Mammary epithelial cell (primary cell): ENCODE results near the gene STX8.

Source experiments
- CTCF ChIP-seq, 2 donors: IDR thresholded peaks in 1 of 2; conservative IDR thresholded peaks in 1 of 2; 2 replicates each; pipeline ENCODE4 v1.5.1; 2011 to 2012; ENCODE audit warnings: inconsistent platforms in 2 of 2, low read length in 2 of 2, mild to moderate bottlenecking in 2 of 2, control low read depth in 1 of 2, low read depth in 1 of 2; ENCODE audit not compliant: insufficient read depth in 1 of 2; ENCODE audit errors: extremely low read depth in 1 of 2
- EZH2 ChIP-seq: IDR thresholded peaks from 2 replicates; pipeline ENCODE4 v1.6.1; 2012; ENCODE audit warnings: low read length, inconsistent platforms, borderline replicate concordance

GRCh38 chr17:9229826-9230201 lies 345.8 kb downstream of the STX8 start:
- no peak for TF ChIP-seq CTCF (conservative IDR thresholded peaks at IDR 0.05 in 1 of 2, IDR thresholded peaks at IDR 0.05 in 1 of 2; ENCODE audit: extremely low read depth in 1 of 2, insufficient read depth in 1 of 2, low read depth in 1 of 2, low read length in 2 of 2)
- no peak for TF ChIP-seq EZH2
